ENCODE results near the gene NFATC2.

NFATC2 gene

DNA sequence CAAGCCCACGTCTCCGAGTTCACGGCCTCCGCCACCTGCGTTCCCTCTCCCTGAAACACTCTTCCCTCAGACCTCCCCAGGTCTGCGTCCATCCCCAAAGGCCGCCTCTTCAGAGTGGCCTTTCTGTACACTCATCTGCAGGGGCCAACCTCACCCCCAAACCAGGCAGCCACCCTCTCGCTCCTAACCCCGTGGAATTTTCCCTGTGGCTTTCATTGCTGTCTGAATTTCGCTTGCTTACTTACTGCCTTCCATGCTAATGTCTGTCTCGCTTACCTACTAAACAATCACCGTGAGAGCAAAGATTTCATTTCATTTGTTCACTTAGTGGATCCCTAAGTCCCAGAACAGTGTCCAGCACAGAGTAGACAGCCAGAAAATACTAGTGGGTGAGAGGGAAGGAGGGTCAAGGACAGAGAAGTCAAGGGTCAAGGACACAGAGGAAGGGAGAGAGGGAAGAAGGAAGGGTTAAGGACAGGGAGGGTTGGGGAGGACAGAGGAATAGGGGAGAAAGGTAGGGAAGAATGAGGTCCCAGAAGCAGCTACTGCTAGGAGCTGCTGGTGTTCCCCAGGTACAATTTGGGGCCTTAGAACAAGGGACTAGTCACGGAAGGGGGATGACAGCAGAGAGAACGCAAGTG lies 114.7 kb downstream of the NFATC2 start:
- ChIA-PET POLR2A (no interaction called here), CTCF (interaction anchor here (1.1 kb wide), 1 partner anchor 42 kb away, joined by 4 read pairs; no protein-coding TSS in a partner anchor)
- no peak overlapping the region for H3K4me3 ChIP-seq (ENCODE audit: low read depth, low read length)
- TF ChIP-seq, protein P1, sequence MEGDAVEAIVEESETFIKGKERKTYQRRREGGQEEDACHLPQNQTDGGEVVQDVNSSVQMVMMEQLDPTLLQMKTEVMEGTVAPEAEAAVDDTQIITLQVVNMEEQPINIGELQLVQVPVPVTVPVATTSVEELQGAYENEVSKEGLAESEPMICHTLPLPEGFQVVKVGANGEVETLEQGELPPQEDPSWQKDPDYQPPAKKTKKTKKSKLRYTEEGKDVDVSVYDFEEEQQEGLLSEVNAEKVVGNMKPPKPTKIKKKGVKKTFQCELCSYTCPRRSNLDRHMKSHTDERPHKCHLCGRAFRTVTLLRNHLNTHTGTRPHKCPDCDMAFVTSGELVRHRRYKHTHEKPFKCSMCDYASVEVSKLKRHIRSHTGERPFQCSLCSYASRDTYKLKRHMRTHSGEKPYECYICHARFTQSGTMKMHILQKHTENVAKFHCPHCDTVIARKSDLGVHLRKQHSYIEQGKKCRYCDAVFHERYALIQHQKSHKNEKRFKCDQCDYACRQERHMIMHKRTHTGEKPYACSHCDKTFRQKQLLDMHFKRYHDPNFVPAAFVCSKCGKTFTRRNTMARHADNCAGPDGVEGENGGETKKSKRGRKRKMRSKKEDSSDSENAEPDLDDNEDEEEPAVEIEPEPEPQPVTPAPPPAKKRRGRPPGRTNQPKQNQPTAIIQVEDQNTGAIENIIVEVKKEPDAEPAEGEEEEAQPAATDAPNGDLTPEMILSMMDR (IDR thresholded peaks at IDR 0.05; ENCODE audit: insufficient read depth, low read length, missing control alignments): no peak
- no peak for DNase-seq (ENCODE audit: low read depth, low spot score)

- DNase-seq (ENCODE audit: low read depth, low spot score): no peak
- ChIA-PET POLR2A (no interaction called here), CTCF (no interaction called here)
- TF ChIP-seq, protein P1 (IDR thresholded peaks at IDR 0.05; ENCODE audit: insufficient read depth, low read length, missing control alignments): no peak
- no peak overlapping the region for H3K4me3 ChIP-seq (ENCODE audit: low read depth, low read length)
Measured at GRCh38 chr20:51426718-51427650, 115.5 kb downstream of the NFATC2 start.

- DNase-seq (ENCODE audit: low read depth, low spot score): no peak
- H3K4me3 ChIP-seq (ENCODE audit: low read depth, low read length): no peak overlapping the region
- POLR2A ChIA-PET: no interaction called here
- TF ChIP-seq, protein P1 (IDR thresholded peaks at IDR 0.05; ENCODE audit: insufficient read depth, low read length, missing control alignments): no peak
- CTCF ChIA-PET: no interaction called here
Measured at GRCh38 chr20:51425347-51426106, 117.0 kb downstream of the NFATC2 start.

GRCh38 chr20:51424270-51425117 lies 118.0 kb downstream of the NFATC2 start:
- CTCF ChIA-PET: interaction anchor here (0.8 to 1.2 kb wide), 3 partner anchors 12 to 437 kb away, joined by 3 to 4 read pairs (median 3); no protein-coding TSS in a partner anchor
- no peak overlapping the region for H3K4me3 ChIP-seq (ENCODE audit: low read depth, low read length)
- no peak for DNase-seq (ENCODE audit: low read depth, low spot score)
- POLR2A ChIA-PET: no interaction called here
- TF ChIP-seq, protein P1 (IDR thresholded peaks at IDR 0.05; ENCODE audit: insufficient read depth, low read length, missing control alignments): no peak

DNA sequence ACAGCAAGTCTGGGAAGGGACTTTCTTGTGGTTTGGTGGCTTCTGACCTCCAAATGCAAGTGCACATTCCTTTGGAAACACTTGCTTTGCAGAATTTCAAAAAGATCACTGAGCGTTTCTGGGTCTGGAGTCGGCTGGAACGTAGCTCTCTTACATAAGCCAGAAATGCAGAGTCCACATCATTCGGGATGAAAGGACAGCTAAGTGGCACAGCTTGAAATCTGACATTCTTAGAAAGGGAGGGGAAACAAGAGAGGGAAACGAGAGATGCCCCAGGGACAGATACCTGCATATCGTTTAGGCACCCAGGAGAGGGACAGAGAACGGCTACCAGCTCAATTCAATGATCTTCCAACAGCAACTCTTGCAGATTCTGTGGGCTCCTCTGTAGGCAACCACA lies 118.7 kb downstream of the NFATC2 start:
- DNase-seq (ENCODE audit: low read depth, low spot score): no peak
- CTCF ChIA-PET: interaction anchor here (0.8 to 1.2 kb wide), 4 partner anchors 11 to 436 kb away, joined by 3 to 4 read pairs (median 3); no protein-coding TSS in a partner anchor
- POLR2A ChIA-PET: no interaction called here
- no peak overlapping the region for H3K4me3 ChIP-seq (ENCODE audit: low read depth, low read length)
- TF ChIP-seq, protein P1 (IDR thresholded peaks at IDR 0.05; ENCODE audit: insufficient read depth, low read length, missing control alignments): no peak
